ENCODE data around the gene ADM5.

GRCh38 chr19:49682274-49682673 lies 7.1 kb upstream of the ADM5 start:
- TF ChIP-seq, protein P1, sequence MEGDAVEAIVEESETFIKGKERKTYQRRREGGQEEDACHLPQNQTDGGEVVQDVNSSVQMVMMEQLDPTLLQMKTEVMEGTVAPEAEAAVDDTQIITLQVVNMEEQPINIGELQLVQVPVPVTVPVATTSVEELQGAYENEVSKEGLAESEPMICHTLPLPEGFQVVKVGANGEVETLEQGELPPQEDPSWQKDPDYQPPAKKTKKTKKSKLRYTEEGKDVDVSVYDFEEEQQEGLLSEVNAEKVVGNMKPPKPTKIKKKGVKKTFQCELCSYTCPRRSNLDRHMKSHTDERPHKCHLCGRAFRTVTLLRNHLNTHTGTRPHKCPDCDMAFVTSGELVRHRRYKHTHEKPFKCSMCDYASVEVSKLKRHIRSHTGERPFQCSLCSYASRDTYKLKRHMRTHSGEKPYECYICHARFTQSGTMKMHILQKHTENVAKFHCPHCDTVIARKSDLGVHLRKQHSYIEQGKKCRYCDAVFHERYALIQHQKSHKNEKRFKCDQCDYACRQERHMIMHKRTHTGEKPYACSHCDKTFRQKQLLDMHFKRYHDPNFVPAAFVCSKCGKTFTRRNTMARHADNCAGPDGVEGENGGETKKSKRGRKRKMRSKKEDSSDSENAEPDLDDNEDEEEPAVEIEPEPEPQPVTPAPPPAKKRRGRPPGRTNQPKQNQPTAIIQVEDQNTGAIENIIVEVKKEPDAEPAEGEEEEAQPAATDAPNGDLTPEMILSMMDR (IDR thresholded peaks at IDR 0.05), result no peak
- no peak for TF ChIP-seq POLR2A (IDR thresholded peaks at IDR 0.05)
